Activated T-helper 2 cell treated with anti-CD3 and anti-CD28 coated beads, Interferon-gamma antibody, Interleukin-2, Interleukin-4, amounts not matched to agents 10 μg/mL and 5 μg/mL and 100 μg/mL, durations not matched to agents 14 hours and 24 hours and 36 hours (primary cell): ENCODE data around the gene LHX2. TPM values are rescaled to one million over a fixed set of nuclear protein-coding genes. Genes with fewer than 3 reads are reported as not detected.

ENCODE experiments used
- DNase-seq: peaks from one replicate; pipeline ENCODE4 v3.0.0; 2021; ENCODE audit warnings: low spot score
- H3K27ac Mint-ChIP-seq: one replicate; pipeline ENCODE4 v1.8.0; 2021; ENCODE audit warnings: mixed read lengths
- H3K27me3 Mint-ChIP-seq: one replicate; pipeline ENCODE4 v1.8.0; 2021; ENCODE audit warnings: low read depth, mixed read lengths
- H3K36me3 Mint-ChIP-seq: one replicate; pipeline ENCODE4 v1.8.0; 2021; ENCODE audit warnings: low read depth, mixed read lengths
- H3K4me1 Mint-ChIP-seq: one replicate; pipeline ENCODE4 v1.8.0; 2021; ENCODE audit warnings: low read depth, mixed read lengths
- H3K4me3 Mint-ChIP-seq: one replicate; pipeline ENCODE4 v1.8.0; 2021; ENCODE audit warnings: low read depth, mild to moderate bottlenecking, moderate library complexity, mixed read lengths
- H3K9me3 Mint-ChIP-seq: one replicate; pipeline ENCODE4 v1.8.0; 2021; ENCODE audit warnings: mixed read lengths
- intact Hi-C: fragments of 100-400 bp; cut with micrococcal nuclease; formaldehyde crosslinking; loops from one replicate; pipeline ENCODE4 v1.15.1; 2023
- total RNA-seq: library from RNA; stranded (reverse); gene quantifications from 2 replicates; pipeline ENCODE4 v1.2.3, GENCODE V29; 2022

LHX2 gene
- total RNA-seq, 1 donor from 2014 or later, result not detected

GRCh38 chr9:124001866-124002525 is 9.6 kb upstream of the LHX2 start:
- H3K27ac Mint-ChIP-seq, result no peak overlapping the region
- peaks cover 89% of the 10 kb centered on the region for H3K27me3 Mint-ChIP-seq
- no peaks in the 10 kb centered on the region for H3K9me3 Mint-ChIP-seq
- peaks cover 17% of the 10 kb centered on the region for H3K4me1 Mint-ChIP-seq
- peaks cover 4% of the 10 kb centered on the region for H3K36me3 Mint-ChIP-seq
- DNase-seq, result no peak
- H3K4me3 Mint-ChIP-seq, result no peak overlapping the region
- intact Hi-C loops, result loop anchor here (5.0 kb wide), 1 partner anchor 460 kb away; no protein-coding TSS in a partner anchor

DNA sequence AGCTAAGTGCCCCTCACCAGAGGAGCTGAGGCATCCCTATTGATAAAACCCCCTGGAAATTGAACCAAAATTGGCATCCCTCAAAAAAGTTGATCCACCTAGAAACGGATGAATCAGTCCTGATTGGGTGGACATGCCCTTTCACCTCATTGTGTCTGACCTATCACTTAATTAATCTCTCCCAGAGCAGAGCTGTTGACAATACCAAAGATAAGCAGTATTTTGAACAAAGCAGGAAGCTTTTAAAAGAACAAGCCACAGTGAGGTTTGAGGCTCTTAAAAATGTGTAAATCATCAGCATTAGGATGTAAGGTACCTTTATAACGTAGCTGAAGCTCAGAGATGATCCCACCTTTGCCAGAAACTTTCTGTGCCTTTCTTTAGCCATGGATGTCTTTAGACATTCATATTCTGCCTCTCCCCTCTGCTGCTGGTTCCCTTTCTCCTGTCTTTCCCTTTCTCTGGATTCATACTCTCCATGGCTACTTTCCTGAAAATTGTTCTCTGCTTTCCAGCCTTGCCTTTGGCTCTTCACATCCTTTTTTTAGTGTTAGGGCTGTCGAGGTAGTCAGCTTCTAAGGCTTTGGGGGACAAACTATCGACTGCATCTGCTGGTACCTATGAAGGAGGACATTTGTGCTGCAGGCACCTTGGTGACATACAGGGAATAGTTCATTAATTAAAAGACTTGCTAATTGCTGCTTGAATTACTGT is 7.8 kb upstream of the LHX2 start:
- H3K4me3 Mint-ChIP-seq, result no peak overlapping the region
- intact Hi-C loops, result loop anchor here (2.0 to 5.0 kb wide), 2 partner anchors 15 to 461 kb away; no protein-coding TSS in a partner anchor
- H3K36me3 Mint-ChIP-seq, result peaks cover 4% of the 10 kb centered on the region

DNA sequence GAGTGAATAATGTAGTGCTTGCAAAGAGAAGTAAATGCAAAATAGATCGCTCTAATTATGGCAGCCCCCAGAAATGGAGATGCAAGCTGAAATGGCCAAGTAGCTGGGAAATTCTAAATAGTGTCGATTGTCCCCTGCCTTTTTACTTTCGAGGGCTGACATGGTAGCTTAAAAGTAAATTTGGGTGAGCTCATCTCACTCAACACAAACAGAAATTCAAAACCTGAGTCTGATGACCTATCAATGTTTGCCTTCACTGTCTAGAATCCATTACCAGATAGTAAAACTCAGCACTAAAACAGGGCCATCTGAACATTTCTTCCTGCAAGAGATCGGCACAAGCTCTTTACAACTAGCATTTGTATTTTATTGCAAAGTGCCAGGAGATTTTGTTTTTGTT is 7.0 kb upstream of the LHX2 start:
- Mint-ChIP-seq H3K36me3 (no peaks in the 10 kb centered on the region), H3K27ac (no peak overlapping the region), H3K9me3 (no peaks in the 10 kb centered on the region), H3K4me1 (no peaks in the 10 kb centered on the region), H3K27me3 (peaks cover 86% of the 10 kb centered on the region), H3K4me3 (no peak overlapping the region)
- intact Hi-C loops, result loop anchor here (2.0 to 5.0 kb wide), 2 partner anchors 14 to 462 kb away; no protein-coding TSS in a partner anchor
- no peak for DNase-seq

More for the DNA sequence above, 7.8 kb upstream of the LHX2 start:
- no peak overlapping the region for H3K27ac Mint-ChIP-seq
- no peaks in the 10 kb centered on the region for H3K9me3 Mint-ChIP-seq
- H3K27me3 Mint-ChIP-seq, result peaks cover 84% of the 10 kb centered on the region
- DNase-seq, result no peak
- H3K4me1 Mint-ChIP-seq, result peaks cover 5% of the 10 kb centered on the region

DNA sequence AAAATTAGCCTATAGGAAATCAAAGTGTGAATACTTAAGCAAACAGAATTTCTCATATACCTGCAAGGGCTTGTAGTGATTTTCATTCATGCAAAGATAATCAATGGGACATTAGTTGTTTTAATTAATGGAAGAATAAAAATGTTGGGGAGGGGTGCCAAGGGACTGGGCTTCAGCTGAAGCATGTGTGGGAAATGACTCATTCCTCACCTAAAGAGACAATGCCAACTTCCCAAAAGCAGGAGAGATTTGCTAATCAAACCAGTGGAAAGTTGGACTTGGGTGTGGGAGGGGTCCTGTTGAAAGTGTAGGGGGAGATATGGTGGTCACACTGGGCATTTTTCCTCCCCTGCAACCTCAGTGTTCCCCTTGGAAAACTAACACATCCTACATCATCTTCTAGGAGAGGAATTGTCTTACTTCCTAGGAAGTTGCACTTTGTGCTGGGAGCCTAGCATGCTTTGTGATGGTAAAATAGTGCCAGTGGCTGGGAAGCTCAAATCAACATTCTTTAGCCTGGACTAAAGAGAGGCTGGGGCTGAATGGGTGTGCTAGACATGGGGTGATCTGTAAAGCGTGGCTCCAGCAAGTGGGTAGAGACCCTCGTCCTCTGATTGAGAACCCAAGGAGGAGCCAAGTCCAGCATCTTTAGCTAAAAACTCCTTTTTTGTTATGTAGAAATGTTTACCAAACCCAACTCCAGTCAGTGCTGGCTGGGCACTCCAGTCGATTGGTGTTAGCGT is 6.4 kb upstream of the LHX2 start:
- intact Hi-C loops, result loop anchor here (2.0 kb wide), 1 partner anchor 14 kb away; no protein-coding TSS in a partner anchor
- peaks cover 3% of the 10 kb centered on the region for H3K36me3 Mint-ChIP-seq

DNA sequence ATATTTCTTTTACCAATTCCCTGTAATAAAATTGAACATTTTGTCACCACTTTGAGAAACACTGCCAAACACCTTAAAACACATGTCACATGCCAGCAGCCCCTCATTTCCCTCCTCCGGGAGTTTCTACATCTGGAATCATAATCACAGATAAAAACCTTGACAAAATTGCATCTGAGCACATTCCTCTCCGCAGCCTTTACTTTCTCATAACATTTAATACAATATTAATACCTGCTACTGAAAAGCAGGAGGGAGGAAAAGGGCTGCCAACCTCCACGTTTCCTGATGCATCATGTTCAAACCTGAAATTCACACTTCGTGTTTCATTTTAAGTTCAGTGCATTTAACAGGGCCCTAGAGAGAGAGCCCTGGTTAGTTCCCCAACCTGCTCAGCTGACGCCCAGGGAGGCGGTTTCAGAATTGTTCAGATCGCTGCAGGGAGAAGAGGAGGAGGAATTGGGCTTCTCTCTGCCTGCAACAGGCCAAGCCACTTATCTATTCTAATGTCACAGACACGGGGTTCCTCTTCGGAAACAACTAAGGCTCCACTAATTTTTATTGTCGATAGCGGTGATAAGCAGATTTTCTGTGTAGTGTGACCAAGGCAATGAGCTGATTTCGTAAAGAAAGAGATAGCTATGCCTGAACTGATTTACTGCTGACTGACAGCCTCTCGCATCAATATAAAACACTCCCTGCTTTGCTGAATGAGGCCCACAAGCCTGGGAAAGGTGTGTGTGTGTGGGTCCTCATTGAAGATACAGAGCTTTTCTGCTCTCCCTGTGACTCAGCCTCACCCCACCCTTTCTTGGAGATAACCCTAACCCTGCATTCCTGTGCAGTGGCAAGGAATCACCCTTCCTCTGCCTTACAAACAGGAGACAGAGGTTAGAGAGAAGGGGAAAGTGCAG is 4.9 kb upstream of the LHX2 start:
- Mint-ChIP-seq H3K4me1 (no peaks in the 10 kb centered on the region), H3K27me3 (peaks cover 84% of the 10 kb centered on the region), H3K36me3 (peaks cover 3% of the 10 kb centered on the region), H3K9me3 (no peaks in the 10 kb centered on the region), H3K4me3 (no peak overlapping the region), H3K27ac (no peak overlapping the region)
- intact Hi-C loops, result no loop called here
- DNase-seq, result no peak

More for the DNA sequence above, 6.4 kb upstream of the LHX2 start:
- Mint-ChIP-seq H3K4me3 (no peak overlapping the region), H3K4me1 (no peaks in the 10 kb centered on the region), H3K27ac (no peak overlapping the region), H3K9me3 (no peaks in the 10 kb centered on the region), H3K27me3 (peaks cover 92% of the 10 kb centered on the region)
- no peak for DNase-seq

GRCh38 chr9:124007565-124008302 is 3.8 kb upstream of the LHX2 start:
- no peak for DNase-seq
- H3K27me3 Mint-ChIP-seq, result peaks cover 75% of the 10 kb centered on the region
- no peaks in the 10 kb centered on the region for H3K4me1 Mint-ChIP-seq
- H3K4me3 Mint-ChIP-seq, result no peak overlapping the region
- peak overlapping the region; percentile 3 for H3K27ac Mint-ChIP-seq
- intact Hi-C loops, result no loop called here
- H3K9me3 Mint-ChIP-seq, result no peaks in the 10 kb centered on the region
- H3K36me3 Mint-ChIP-seq, result peaks cover 3% of the 10 kb centered on the region

DNA sequence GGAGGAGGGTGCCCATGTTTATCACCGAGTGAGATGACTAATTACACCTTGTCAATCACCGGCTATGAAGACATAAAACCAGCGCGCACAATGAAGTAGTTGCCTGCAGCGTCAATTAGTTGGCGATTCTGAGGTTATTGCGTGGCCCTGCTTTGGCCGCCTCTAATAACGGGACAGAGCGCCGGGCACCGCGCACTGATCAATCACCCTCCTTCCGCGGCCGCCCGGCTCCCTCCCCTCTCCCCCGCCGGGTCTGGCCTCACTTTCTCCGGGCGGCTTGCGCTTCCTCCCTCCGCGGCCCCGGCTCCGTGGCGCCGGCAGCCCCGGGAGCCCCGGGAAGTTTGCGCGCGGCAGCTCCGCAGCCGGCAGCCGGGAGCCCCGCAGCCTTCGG is 3.3 kb upstream of the LHX2 start:
- Mint-ChIP-seq H3K9me3 (no peaks in the 10 kb centered on the region), H3K36me3 (peaks cover 3% of the 10 kb centered on the region), H3K27ac (peak overlapping the region; percentile 3), H3K4me1 (no peaks in the 10 kb centered on the region), H3K27me3 (peaks cover 73% of the 10 kb centered on the region), H3K4me3 (no peak overlapping the region)
- intact Hi-C loops, result no loop called here
- DNase-seq, result no peak

DNA sequence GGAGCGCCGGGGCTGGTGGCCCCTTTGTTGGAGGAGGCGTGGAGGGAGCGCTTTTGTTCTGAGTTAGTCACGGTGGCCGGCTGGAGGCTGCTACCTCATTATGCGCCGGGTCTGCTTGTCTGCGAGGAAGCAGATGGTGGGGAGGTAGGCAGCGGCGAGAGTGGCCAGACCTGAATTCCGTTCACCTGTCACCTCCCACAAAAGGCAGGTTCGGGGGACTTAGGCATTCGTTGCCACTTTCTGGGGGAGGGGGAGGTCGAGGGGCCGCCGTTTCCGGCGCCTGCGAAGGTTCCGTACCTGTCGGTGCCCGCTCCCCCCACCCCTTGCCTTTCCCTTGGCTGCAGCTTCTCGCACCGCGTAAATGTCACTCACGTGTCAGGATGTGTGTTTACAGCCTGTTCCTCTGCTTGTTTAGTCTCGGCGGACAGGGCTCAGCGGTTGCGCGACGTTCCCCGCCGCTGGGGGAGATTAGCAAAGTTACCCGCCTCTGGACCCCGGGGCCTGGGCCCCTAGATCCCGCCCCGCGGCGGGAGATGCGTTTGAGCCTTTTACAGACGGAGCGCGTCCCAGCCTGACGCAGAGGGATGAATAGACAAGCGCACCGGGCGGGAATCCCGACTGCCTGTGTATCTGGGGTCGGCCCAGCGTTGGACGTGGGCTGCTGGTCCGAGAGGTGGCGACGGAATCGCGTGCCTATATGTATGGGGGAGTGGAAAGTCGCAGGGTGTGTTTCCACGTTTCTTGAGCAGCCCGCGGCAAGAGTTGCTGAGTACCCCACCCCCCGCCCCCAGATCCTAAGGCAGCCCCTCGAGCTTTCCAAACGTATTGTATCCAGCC is 2.7 kb upstream of the LHX2 start:
- H3K36me3 Mint-ChIP-seq, result peaks cover 3% of the 10 kb centered on the region
- no peaks in the 10 kb centered on the region for H3K4me1 Mint-ChIP-seq
- H3K9me3 Mint-ChIP-seq, result no peaks in the 10 kb centered on the region
- H3K27ac Mint-ChIP-seq, result peak overlapping the region; percentile 52
- H3K4me3 Mint-ChIP-seq, result no peak overlapping the region
- DNase-seq, result no peak
- H3K27me3 Mint-ChIP-seq, result peaks cover 73% of the 10 kb centered on the region
- intact Hi-C loops, result loop anchor here (1.0 kb wide), 1 partner anchor 8 kb away; no protein-coding TSS in a partner anchor

GRCh38 chr9:124009531-124010217 is 1.9 kb upstream of the LHX2 start:
- intact Hi-C loops, result loop anchor here (1.0 kb wide), 1 partner anchor 8 kb away; no protein-coding TSS in a partner anchor
- no peak overlapping the region for H3K4me3 Mint-ChIP-seq
- H3K27me3 Mint-ChIP-seq, result peaks cover 73% of the 10 kb centered on the region

GRCh38 chr9:124010303-124010664 is 1.3 kb upstream of the LHX2 start:
- Mint-ChIP-seq H3K9me3 (no peaks in the 10 kb centered on the region), H3K27ac (peak overlapping the region; percentile 50), H3K36me3 (peaks cover 3% of the 10 kb centered on the region), H3K4me1 (no peaks in the 10 kb centered on the region), H3K27me3 (peaks cover 71% of the 10 kb centered on the region), H3K4me3 (no peak overlapping the region)
- intact Hi-C loops, result no loop called here
- DNase-seq, result no peak

More at GRCh38 chr9:124009531-124010217, 1.9 kb upstream of the LHX2 start:
- no peaks in the 10 kb centered on the region for H3K9me3 Mint-ChIP-seq
- no peak for DNase-seq
- H3K27ac Mint-ChIP-seq, result peak overlapping the region; percentile 67
- no peaks in the 10 kb centered on the region for H3K4me1 Mint-ChIP-seq
- H3K36me3 Mint-ChIP-seq, result peaks cover 3% of the 10 kb centered on the region
